Measurements from ENCODE around the gene ANKRD16. TPM values are rescaled to one million over a fixed set of nuclear protein-coding genes. Genes with fewer than 3 reads are reported as not detected.
A peak's percentile ranks its signal among the peaks of the same experiment; 100 is the strongest.
"Not testable (repeated sequence)": the region's sequence is repeated elsewhere in the genome, so short reads cannot be mapped to it uniquely, and the experiment has no call there.

Gene ANKRD16
- total and polyA plus RNA-seq, 9 donors, result 6.0 to 7.9 (median 6.9) TPM

DNA sequence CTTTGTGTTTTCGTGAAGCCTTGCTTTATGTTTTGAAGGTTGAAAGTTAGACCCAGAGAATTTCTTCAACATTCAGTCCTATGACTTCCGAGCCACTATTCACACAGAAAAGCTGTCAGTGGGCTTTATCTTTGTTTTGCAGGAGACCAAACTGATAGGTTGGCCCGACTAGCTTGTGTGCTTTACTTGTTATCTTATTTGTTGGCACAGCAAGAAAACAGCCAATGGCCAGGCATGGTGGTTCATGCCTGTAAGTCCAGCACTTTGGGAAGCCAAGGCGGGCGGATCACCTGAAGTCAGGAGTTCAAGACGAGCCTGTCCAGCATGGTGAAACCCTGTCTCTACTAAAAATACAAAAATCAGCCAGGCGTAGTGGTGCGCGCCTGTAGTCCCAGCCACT is 60.4 kb downstream of the ANKRD16 start:
- Histone ChIP-seq H3K4me3 (ENCODE audit: low read length) (no peak overlapping the region), H3K27me3 (ENCODE audit: control insufficient read depth, insufficient read depth, low read length) (no peaks in the 10 kb centered on the region), H3K36me3 (ENCODE audit: control insufficient read depth, insufficient read depth, low read length) (no peaks in the 10 kb centered on the region), H3K27ac (ENCODE audit: low read length) (no peak overlapping the region), H3K9me3 (replicated peaks; ENCODE audit: control insufficient read depth, low read depth, low read length) (no peaks in the 10 kb centered on the region), H3K4me1 (ENCODE audit: control insufficient read depth, insufficient read depth, low read length) (peaks cover 3% of the 10 kb centered on the region)
- WGBS (ENCODE audit: insufficient coverage), result 84% methylated on average over 3 of the region's 9 CpGs
- DNase-seq, result no peak

DNA sequence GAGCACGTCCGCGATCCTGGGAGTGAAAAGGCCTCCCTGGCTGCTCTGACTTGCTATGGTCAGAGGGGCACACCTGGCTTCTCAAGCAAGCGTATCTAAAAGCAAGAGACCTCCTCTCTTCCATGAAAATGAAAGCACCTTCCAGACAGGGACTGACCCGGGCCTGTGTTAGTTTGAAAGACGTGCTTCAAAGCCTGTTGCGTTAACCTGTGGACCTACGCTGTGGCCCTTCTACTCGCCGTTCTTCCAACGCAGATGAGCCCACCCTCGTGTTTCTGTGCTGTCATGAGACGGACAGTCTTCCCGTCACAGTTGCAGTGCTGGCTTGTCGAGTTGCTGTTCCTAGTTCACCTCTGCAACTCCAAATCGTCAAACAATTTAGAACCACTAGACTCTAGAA is 61.0 kb downstream of the ANKRD16 start:
- H3K4me1 ChIP-seq (ENCODE audit: control insufficient read depth, insufficient read depth, low read length), result no peaks in the 10 kb centered on the region
- WGBS (ENCODE audit: insufficient coverage), result 88% methylated on average over 16 of the region's 16 CpGs
- no peak for DNase-seq
- H3K4me3 ChIP-seq (ENCODE audit: low read length), result no peak overlapping the region
- H3K27ac ChIP-seq (ENCODE audit: low read length), result no peak overlapping the region
- H3K36me3 ChIP-seq (ENCODE audit: control insufficient read depth, insufficient read depth, low read length), result no peaks in the 10 kb centered on the region
- H3K27me3 ChIP-seq (ENCODE audit: control insufficient read depth, insufficient read depth, low read length), result no peaks in the 10 kb centered on the region
- H3K9me3 ChIP-seq (replicated peaks; ENCODE audit: control insufficient read depth, low read depth, low read length), result no peaks in the 10 kb centered on the region

GRCh38 chr10:5827841-5828240 is 61.9 kb downstream of the ANKRD16 start:
- no peak overlapping the region for H3K27ac ChIP-seq (ENCODE audit: low read length)
- H3K4me3 ChIP-seq (ENCODE audit: low read length), result no peak overlapping the region
- H3K4me1 ChIP-seq (ENCODE audit: control insufficient read depth, insufficient read depth, low read length), result no peaks in the 10 kb centered on the region
- no peak for DNase-seq
- no peaks in the 10 kb centered on the region for H3K9me3 ChIP-seq (replicated peaks; ENCODE audit: control insufficient read depth, low read depth, low read length)
- H3K36me3 ChIP-seq (ENCODE audit: control insufficient read depth, insufficient read depth, low read length), result no peaks in the 10 kb centered on the region
- 63% methylated on average over 4 of the region's 6 CpGs for WGBS (ENCODE audit: insufficient coverage)
- no peaks in the 10 kb centered on the region for H3K27me3 ChIP-seq (ENCODE audit: control insufficient read depth, insufficient read depth, low read length)

DNA sequence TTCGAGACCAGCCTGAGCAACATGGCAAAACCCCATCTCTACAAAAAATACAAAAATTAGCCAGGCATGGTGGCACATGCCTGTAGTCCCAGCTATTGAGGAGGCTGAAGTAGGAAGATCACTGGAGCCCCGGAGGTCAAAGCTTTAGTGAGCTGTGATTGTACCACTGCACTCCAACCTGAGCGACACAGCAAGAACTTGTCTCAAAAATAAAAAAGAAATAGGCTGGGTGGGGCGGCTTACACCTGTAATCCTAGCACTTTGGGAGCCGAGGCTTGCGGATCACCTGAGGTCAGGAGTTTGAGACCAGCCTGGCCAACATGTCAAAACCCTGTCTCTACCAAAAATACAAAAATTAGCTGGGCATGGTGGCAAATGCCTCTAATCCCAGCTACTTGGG is 63.2 kb downstream of the ANKRD16 start:
- not testable (repeated sequence) for H3K27ac ChIP-seq (ENCODE audit: low read length); H3K4me3 ChIP-seq (ENCODE audit: low read length); H3K9me3 ChIP-seq (replicated peaks; ENCODE audit: control insufficient read depth, low read depth, low read length); H3K4me1 ChIP-seq (ENCODE audit: control insufficient read depth, insufficient read depth, low read length); H3K36me3 ChIP-seq (ENCODE audit: control insufficient read depth, insufficient read depth, low read length); DNase-seq; H3K27me3 ChIP-seq (ENCODE audit: control insufficient read depth, insufficient read depth, low read length)
- whole genome bisulfite sequencing (ENCODE audit: insufficient coverage), result 95% methylated on average over 4 of the region's 6 CpGs

- peaks cover 4% of the 10 kb centered on the region for H3K4me1 ChIP-seq (ENCODE audit: control insufficient read depth, insufficient read depth, low read length)
- WGBS (ENCODE audit: insufficient coverage), result 72% methylated on average over 5 of the region's 6 CpGs
- no peaks in the 10 kb centered on the region for H3K9me3 ChIP-seq (replicated peaks; ENCODE audit: control insufficient read depth, low read depth, low read length)
- H3K27me3 ChIP-seq (ENCODE audit: control insufficient read depth, insufficient read depth, low read length), result no peaks in the 10 kb centered on the region
- peak; percentile 36 for DNase-seq
- no peaks in the 10 kb centered on the region for H3K36me3 ChIP-seq (ENCODE audit: control insufficient read depth, insufficient read depth, low read length)
- no peak overlapping the region for H3K27ac ChIP-seq (ENCODE audit: low read length)
- no peak overlapping the region for H3K4me3 ChIP-seq (ENCODE audit: low read length)
These were observed 70.8 kb downstream of the ANKRD16 start for GRCh38 chr10:5818894-5819293.

- WGBS (ENCODE audit: insufficient coverage), result no CpG with 5 or more reads among the region's 2 CpGs
- H3K4me3 ChIP-seq (ENCODE audit: low read length), result no peak overlapping the region
- no peaks in the 10 kb centered on the region for H3K9me3 ChIP-seq (replicated peaks; ENCODE audit: control insufficient read depth, low read depth, low read length)
- no peaks in the 10 kb centered on the region for H3K27me3 ChIP-seq (ENCODE audit: control insufficient read depth, insufficient read depth, low read length)
- no peak overlapping the region for H3K27ac ChIP-seq (ENCODE audit: low read length)
- peaks cover 5% of the 10 kb centered on the region for H3K4me1 ChIP-seq (ENCODE audit: control insufficient read depth, insufficient read depth, low read length)
- no peak for DNase-seq
- no peaks in the 10 kb centered on the region for H3K36me3 ChIP-seq (ENCODE audit: control insufficient read depth, insufficient read depth, low read length)
These were observed 71.7 kb downstream of the ANKRD16 start for GRCh38 chr10:5818048-5818331.

DNA sequence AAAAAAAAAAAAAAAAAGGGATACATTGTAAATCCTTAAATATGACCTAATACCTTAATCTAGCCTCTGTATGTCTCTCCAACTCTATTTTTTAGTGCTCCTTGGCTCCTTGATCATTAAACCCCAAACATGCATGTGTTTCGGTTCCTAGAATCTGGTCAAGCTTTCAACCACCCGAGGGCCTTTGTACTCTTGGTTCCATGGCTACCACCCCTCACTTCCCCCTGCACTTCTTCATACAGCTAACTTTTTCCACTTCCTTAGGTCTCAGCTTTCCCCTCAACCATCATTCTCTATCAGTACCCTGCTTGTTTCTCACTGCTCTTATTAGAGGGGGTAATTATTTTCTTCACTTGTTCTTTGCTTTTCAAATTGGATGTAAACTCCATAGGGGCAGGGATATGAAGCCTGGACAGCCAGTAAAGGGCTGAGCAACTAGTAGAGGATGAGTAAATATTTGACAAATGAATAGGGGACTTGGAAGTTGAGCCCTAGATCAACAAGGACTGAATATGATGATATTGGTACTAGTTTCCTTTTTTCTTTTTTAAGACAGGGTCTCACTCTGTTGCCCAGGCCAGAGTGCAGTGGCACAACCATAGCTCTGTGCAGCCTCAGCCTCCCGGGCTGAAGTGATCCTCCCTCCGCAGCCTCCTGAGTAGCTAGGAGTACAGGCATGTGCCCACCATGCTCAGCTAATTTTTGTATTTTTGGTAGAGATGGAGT is 72.2 kb downstream of the ANKRD16 start:
- Histone ChIP-seq H3K4me3 (ENCODE audit: low read length) (no peak overlapping the region), H3K27ac (ENCODE audit: low read length) (no peak overlapping the region), H3K36me3 (ENCODE audit: control insufficient read depth, insufficient read depth, low read length) (no peaks in the 10 kb centered on the region), H3K4me1 (ENCODE audit: control insufficient read depth, insufficient read depth, low read length) (peaks cover 5% of the 10 kb centered on the region), H3K9me3 (replicated peaks; ENCODE audit: control insufficient read depth, low read depth, low read length) (no peaks in the 10 kb centered on the region), H3K27me3 (ENCODE audit: control insufficient read depth, insufficient read depth, low read length) (no peaks in the 10 kb centered on the region)
- 88% methylated on average over 4 of the region's 4 CpGs for WGBS (ENCODE audit: insufficient coverage)
- DNase-seq, result no peak

DNA sequence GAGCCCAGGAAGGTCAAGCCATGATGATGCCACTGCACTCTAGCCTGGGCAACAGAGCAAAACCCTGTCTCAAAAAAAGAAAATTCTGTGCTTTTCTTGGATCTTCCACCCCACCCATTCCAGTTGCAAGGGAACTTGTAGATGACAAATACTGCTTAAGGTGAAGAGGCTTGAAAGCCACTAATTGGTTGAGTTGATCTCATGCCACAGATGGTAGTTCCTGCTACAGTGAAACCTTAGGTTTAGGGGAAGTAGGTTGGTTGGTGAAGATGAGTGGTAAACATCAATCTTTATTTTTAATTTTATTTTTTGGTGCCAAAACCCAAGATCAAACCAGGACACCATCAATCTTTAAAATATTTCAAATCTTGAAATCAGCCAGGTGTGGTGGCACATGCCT is 73.5 kb downstream of the ANKRD16 start:
- H3K27me3 ChIP-seq (ENCODE audit: control insufficient read depth, insufficient read depth, low read length), result no peaks in the 10 kb centered on the region
- H3K27ac ChIP-seq (ENCODE audit: low read length), result no peak overlapping the region
- H3K36me3 ChIP-seq (ENCODE audit: control insufficient read depth, insufficient read depth, low read length), result no peaks in the 10 kb centered on the region
- no peaks in the 10 kb centered on the region for H3K9me3 ChIP-seq (replicated peaks; ENCODE audit: control insufficient read depth, low read depth, low read length)
- H3K4me3 ChIP-seq (ENCODE audit: low read length), result no peak overlapping the region
- H3K4me1 ChIP-seq (ENCODE audit: control insufficient read depth, insufficient read depth, low read length), result peaks cover 8% of the 10 kb centered on the region
- no peak for DNase-seq

GRCh38 chr10:5814110-5815107 is 75.3 kb downstream of the ANKRD16 start:
- Histone ChIP-seq H3K9me3 (replicated peaks; ENCODE audit: control insufficient read depth, low read depth, low read length) (no peaks in the 10 kb centered on the region), H3K36me3 (ENCODE audit: control insufficient read depth, insufficient read depth, low read length) (no peaks in the 10 kb centered on the region), H3K4me1 (ENCODE audit: control insufficient read depth, insufficient read depth, low read length) (peaks cover 8% of the 10 kb centered on the region), H3K4me3 (ENCODE audit: low read length) (peak overlapping the region; percentile 61), H3K27ac (ENCODE audit: low read length) (peak overlapping the region; percentile 94), H3K27me3 (ENCODE audit: control insufficient read depth, insufficient read depth, low read length) (no peaks in the 10 kb centered on the region)
- peak; percentile 61 for DNase-seq
- WGBS (ENCODE audit: insufficient coverage), result 25% methylated on average over 6 of the region's 12 CpGs

DNA sequence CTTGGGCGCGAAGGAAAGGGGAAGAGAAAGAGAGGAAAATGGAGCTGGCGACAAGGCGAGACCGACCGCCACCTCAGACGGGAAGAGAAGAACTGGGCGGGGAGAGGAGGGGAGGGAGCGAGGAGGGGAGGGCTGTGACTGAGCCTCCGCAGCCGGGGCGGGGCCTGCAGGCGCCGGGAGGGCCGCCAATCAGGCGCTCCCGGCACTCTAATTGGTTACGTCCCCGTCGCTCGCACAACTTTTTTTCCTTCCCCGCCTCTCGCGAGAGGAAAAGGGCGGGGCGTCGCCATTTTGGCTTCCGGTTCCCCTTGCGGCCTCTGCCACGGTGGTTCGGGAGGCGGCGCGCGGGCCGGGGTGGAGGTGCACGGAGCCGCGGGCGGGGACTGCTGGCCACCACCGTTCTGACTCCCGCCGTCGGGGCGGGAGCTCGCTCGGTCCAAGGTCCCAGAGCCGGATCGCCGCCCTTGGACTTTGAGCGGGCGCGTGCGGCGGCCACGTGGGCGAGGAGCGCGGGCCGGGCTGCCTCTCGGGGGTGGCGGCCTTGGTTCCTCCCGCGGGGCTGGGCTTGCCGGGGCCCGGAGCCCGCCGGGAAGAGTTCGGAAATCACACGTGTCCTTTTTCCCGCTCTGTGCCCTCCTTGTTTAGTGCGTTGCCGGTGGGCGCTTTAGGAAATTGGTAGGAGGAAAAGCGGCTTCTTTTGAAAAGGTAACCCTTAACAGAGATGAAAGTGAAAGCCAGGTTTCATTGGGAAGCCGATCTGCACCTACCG is 76.2 kb downstream of the ANKRD16 start, which contains the start of gene GDI2:
TSS of gene GDI2 (minus strand) at position 94 of the 769 bp plus-strand sequence. CDS start 176 bp downstream, outside the sequence.
- WGBS (ENCODE audit: insufficient coverage), result under 1% methylated on average over 73 of the region's 77 CpGs
- peaks cover 8% of the 10 kb centered on the region for H3K4me1 ChIP-seq (ENCODE audit: control insufficient read depth, insufficient read depth, low read length)
- peak within 1 kb of the TSS; percentile 87 for H3K4me3 ChIP-seq (ENCODE audit: low read length)
- no peaks in the 10 kb centered on the region for H3K36me3 ChIP-seq (ENCODE audit: control insufficient read depth, insufficient read depth, low read length)
- peak; percentile 99 for DNase-seq
- H3K9me3 ChIP-seq (replicated peaks; ENCODE audit: control insufficient read depth, low read depth, low read length), result no peaks in the 10 kb centered on the region
- H3K27ac ChIP-seq (ENCODE audit: low read length), result peak within 1 kb of the TSS; percentile 99
- H3K27me3 ChIP-seq (ENCODE audit: control insufficient read depth, insufficient read depth, low read length), result no peaks in the 10 kb centered on the region
